ENCODE measurements around the gene PIKFYVE.
"Not testable (repeated sequence)": the region's sequence is repeated elsewhere in the genome, so short reads cannot be mapped to it uniquely, and the experiment has no call there.

PIKFYVE gene

GRCh38 chr2:208266553-208266893 is 468 bp downstream of the PIKFYVE start:
- H3K27me3 ChIP-seq (ENCODE audit: insufficient read depth, poor library complexity, severe bottlenecking) = no peaks in the 10 kb centered on the region
- peak overlapping the region; percentile 86 for H3K27ac ChIP-seq (replicated peaks)
- DNase-seq (ENCODE audit: low read depth in 1 of 2, low spot score in 1 of 2) = no peak
- peak overlapping the region; percentile 90 for H3K4me3 ChIP-seq (replicated peaks; ENCODE audit: insufficient read depth, low read length)
- TF ChIP-seq POLR2AphosphoS5 (IDR thresholded peaks at IDR 0.05; ENCODE audit: low read depth) (no peak), REST (IDR thresholded peaks at IDR 0.05; ENCODE audit: insufficient replicate concordance, low read depth) (no peak), GABPA (IDR thresholded peaks at IDR 0.05; ENCODE audit: low read depth) (no peak), SPI1 (IDR thresholded peaks at IDR 0.05; ENCODE audit: borderline replicate concordance, low read depth) (no peak), CTCF (IDR thresholded peaks at IDR 0.05; ENCODE audit: insufficient read depth, low read length) (no peak)

- Histone ChIP-seq H3K27ac (replicated peaks) (peak overlapping the region; percentile 86), H3K4me3 (replicated peaks; ENCODE audit: insufficient read depth, low read length) (peak overlapping the region; percentile 90), H3K27me3 (ENCODE audit: insufficient read depth, poor library complexity, severe bottlenecking) (no peaks in the 10 kb centered on the region)
These were observed 881 bp downstream of the PIKFYVE start for GRCh38 chr2:208266936-208267335.

GRCh38 chr2:208267526-208267925 is 1.5 kb downstream of the PIKFYVE start:
- H3K4me3 ChIP-seq (replicated peaks; ENCODE audit: insufficient read depth, low read length) = peak overlapping the region; percentile 90
- not testable (repeated sequence) for H3K27me3 ChIP-seq (ENCODE audit: insufficient read depth, poor library complexity, severe bottlenecking); DNase-seq (ENCODE audit: low read depth in 1 of 2, low spot score in 1 of 2)
- H3K27ac ChIP-seq (replicated peaks) = peak overlapping the region; percentile 48

More at GRCh38 chr2:208266936-208267335, 881 bp downstream of the PIKFYVE start:
- DNase-seq (ENCODE audit: low read depth in 1 of 2, low spot score in 1 of 2) = no peak
- TF ChIP-seq GABPA (IDR thresholded peaks at IDR 0.05; ENCODE audit: low read depth) = no peak
- TF ChIP-seq CTCF (IDR thresholded peaks at IDR 0.05; ENCODE audit: insufficient read depth, low read length) = no peak
- TF ChIP-seq POLR2AphosphoS5 (IDR thresholded peaks at IDR 0.05; ENCODE audit: low read depth) = no peak
- TF ChIP-seq SPI1 (IDR thresholded peaks at IDR 0.05; ENCODE audit: borderline replicate concordance, low read depth) = no peak
- no peak for TF ChIP-seq REST (IDR thresholded peaks at IDR 0.05; ENCODE audit: insufficient replicate concordance, low read depth)

- no peak for DNase-seq (ENCODE audit: low read depth in 1 of 2, low spot score in 1 of 2)
- no peaks in the 10 kb centered on the region for H3K27me3 ChIP-seq (ENCODE audit: insufficient read depth, poor library complexity, severe bottlenecking)
- H3K27ac ChIP-seq (replicated peaks) = peak overlapping the region; percentile 48
- no peak for TF ChIP-seq REST (IDR thresholded peaks at IDR 0.05; ENCODE audit: insufficient replicate concordance, low read depth)
- no peak for TF ChIP-seq GABPA (IDR thresholded peaks at IDR 0.05; ENCODE audit: low read depth)
- no peak for TF ChIP-seq POLR2AphosphoS5 (IDR thresholded peaks at IDR 0.05; ENCODE audit: low read depth)
- TF ChIP-seq CTCF (IDR thresholded peaks at IDR 0.05; ENCODE audit: insufficient read depth, low read length) = no peak
- TF ChIP-seq SPI1 (IDR thresholded peaks at IDR 0.05; ENCODE audit: borderline replicate concordance, low read depth) = peak; percentile 93
- peak overlapping the region; percentile 90 for H3K4me3 ChIP-seq (replicated peaks; ENCODE audit: insufficient read depth, low read length)
These were observed 2.3 kb downstream of the PIKFYVE start for GRCh38 chr2:208268156-208268952.
